Adrenal gland (tissue), 12 donors: ENCODE data around the gene CCDC167. TPM values are rescaled to one million over a fixed set of nuclear protein-coding genes. Genes with fewer than 3 reads are reported as not detected.
A peak's percentile ranks its signal among the peaks of the same experiment; 100 is the strongest.

Experiments used
- DNase-seq, 7 donors: peaks; one replicate each; pipeline ENCODE4 v3.0.0-alpha.2; 2019 to 2020
- H3K27ac ChIP-seq, 5 donors: fragments of 200-600 bp; sonication (generic) in 4 of 5; 1 replicate in 3 of 5; 2 replicates in 2 of 5; pipeline versions ENCODE4 v1.5.1 to v1.8.0; 2016 to 2020; ENCODE audit warnings: mild to moderate bottlenecking in 1 of 5
- H3K27me3 ChIP-seq: fragments of 200-600 bp; 2 replicates; pipeline ENCODE4 v1.8.0; 2021
- H3K36me3 ChIP-seq, 2 donors: fragments of 200-600 bp; replicated peaks in 1 of 2; 1 replicate in 1 of 2; 2 replicates in 1 of 2; pipeline versions ENCODE4 v1.5.1 to v1.8.0; 2018 to 2022
- H3K4me1 ChIP-seq, 2 donors: fragments of 200-600 bp; replicated peaks in 1 of 2; 1 replicate in 1 of 2; 2 replicates in 1 of 2; pipeline versions ENCODE4 v1.5.1 to v1.8.0; 2018 to 2021
- H3K4me3 ChIP-seq, 4 donors: fragments of 200-600 bp; sonication (generic) in 3 of 4; one replicate each; pipeline ENCODE4 v1.5.1; 2016 to 2018
- H3K9me3 ChIP-seq, 3 donors: fragments of 200-600 bp; sonication (generic) in 1 of 3; replicated peaks in 1 of 3; 1 replicate in 2 of 3; 2 replicates in 1 of 3; pipeline versions ENCODE4 v1.5.1 to v1.8.0; 2016 to 2021
- CTCF ChIP-seq, 6 experiments: fragments of 450-650 bp in 4 of 6; fragments of 200-600 bp in 2 of 6; sonication (generic) in 1 of 6; IDR thresholded peaks; 1 replicate in 5 of 6; 2 replicates in 1 of 6; pipeline versions ENCODE4 v1.5.1 to v1.8.0; 2016 to 2021; ENCODE audit warnings: antibody characterized with exemption in 6 of 6, mild to moderate bottlenecking in 2 of 6, moderate library complexity in 1 of 6
- POLR2A ChIP-seq, 2 donors: fragments of 450-650 bp; IDR thresholded peaks; one replicate each; pipeline ENCODE4 v1.6.1; 2017; ENCODE audit warnings: antibody characterized with exemption in 2 of 2, mild to moderate bottlenecking in 2 of 2, moderate library complexity in 1 of 2
- WGBS, 4 donors: extraction: QIAGEN DNeasy Blood & Tissue Kit in 2 of 4; methylation state at CpG; one replicate each; pipeline versions ENCODE4 v1.1.5 to v1.1.7; 2013 to 2017; 5-methylcytosine and 5-hydroxymethylcytosine counted together
- intact Hi-C, 2 donors: fragments of 100-400 bp; cut with DNase I; formaldehyde crosslinking; loops; one replicate each; pipeline versions ENCODE4 v1.14.1 to v1.15.0; 2022 to 2023
- polyA plus RNA-seq, 3 donors: library from polyadenylated mRNA; stranded (reverse); fragments of 200-250 nt in 2 of 3; fragments of 350-450 nt in 1 of 3; fragmentation: Illumina TruSeq in 1 of 3; extraction: RNeasy Lipid Tissue Mini Kit (QIAGEN cat#74804) in 1 of 3; gene quantifications; one replicate each; pipeline ENCODE4 v1.2.3, GENCODE V29; 2013 to 2014
- total RNA-seq, 9 donors: library from RNA; depleted of rRNA in 4 of 9; stranded (reverse); fragments of >200 nt in 4 of 9; fragments of 120-200 nt in 1 of 9; fragmentation: NEBNext Ultra II Directional in 1 of 9; extraction: Animal tissue kit (Norgen Biotek cat#: 25700) in 1 of 9; gene quantifications; one replicate each; pipeline versions ENCODE4 v1.1.0 to v1.2.4, GENCODE V29; 2013 to 2023
- donor health status: healthy with polysubstance abuse.
- donor health status: Bipolar disorder and iron deficiency.
- donor health status: DM: yes; HTN: yes; CAD: no.
- donor health status: DM: no; HTN: no; CAD: no.
- donor health status: DM: no; HTN: no; CAD: no.
- donor health status: DM: yes; HTN: yes; CAD: no.

The CCDC167 gene
- total and polyA plus RNA-seq, 12 donors, result 14.4 to 69.2 (median 20.9) TPM

DNA sequence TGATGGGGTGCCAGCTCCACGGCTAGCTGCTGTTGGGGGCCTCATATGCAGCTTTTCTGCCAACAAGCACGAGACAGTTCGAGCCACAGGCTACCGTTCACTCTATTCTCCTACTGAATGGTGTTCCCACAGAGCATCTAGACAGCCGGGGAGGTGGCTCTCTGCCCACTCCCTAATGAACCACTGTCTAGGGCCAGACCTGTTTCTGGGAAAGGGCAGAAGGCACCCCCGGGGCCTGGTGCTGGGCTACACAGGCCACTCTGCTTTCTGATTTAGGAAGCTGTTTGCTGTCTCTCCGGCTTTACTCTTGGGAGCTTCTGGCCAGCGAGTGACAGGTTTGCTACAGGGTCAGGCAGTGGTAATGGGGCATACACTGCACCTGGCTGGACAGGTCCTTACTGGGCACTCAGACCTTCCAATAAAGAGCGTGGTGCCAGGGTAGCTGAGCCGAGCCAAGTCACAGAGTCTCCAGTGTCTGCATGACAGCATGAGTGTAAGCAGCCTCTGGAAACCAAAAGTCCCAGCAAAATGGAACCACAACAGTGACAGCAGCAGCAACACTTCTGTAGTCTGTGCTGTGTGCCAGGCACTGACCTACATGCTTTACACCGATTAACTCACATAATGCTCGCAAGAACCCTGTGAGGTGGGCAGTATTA, 8.4 kb downstream of the CCDC167 start:
- Histone ChIP-seq H3K27ac (peak overlapping the region in 1 of 5 donors; percentile 58), H3K4me1 (peaks cover 0 to 9% of the 10 kb centered on the region in 2 donors), H3K36me3 (no peaks in the 10 kb centered on the region), H3K9me3 (no peaks in the 10 kb centered on the region), H3K4me3 (no peak overlapping the region), H3K27me3 (no peaks in the 10 kb centered on the region)
- no peak for TF ChIP-seq CTCF (IDR thresholded peaks at IDR 0.05)
- TF ChIP-seq POLR2A (IDR thresholded peaks at IDR 0.05), result no peak
- peak in 1 of 7 donors; percentile 74 for DNase-seq
- intact Hi-C loops, result no loop called here
- WGBS, 4 donors, result 73 to 78% (median 76%) methylated on average over 5 to 12 of the region's 12 CpGs

GRCh38 chr6:37490536-37491170, 9.0 kb downstream of the CCDC167 start:
- 72 to 79% (median 74%) methylated on average over 5 to 9 of the region's 9 CpGs for WGBS, 4 donors
- Histone ChIP-seq H3K9me3 (no peaks in the 10 kb centered on the region), H3K27me3 (no peaks in the 10 kb centered on the region), H3K36me3 (no peaks in the 10 kb centered on the region), H3K27ac (peak overlapping the region in 1 of 5 donors; percentile 58), H3K4me3 (no peak overlapping the region), H3K4me1 (peaks cover 0 to 9% of the 10 kb centered on the region in 2 donors)
- TF ChIP-seq CTCF (IDR thresholded peaks at IDR 0.05), result no peak
- no peak for TF ChIP-seq POLR2A (IDR thresholded peaks at IDR 0.05)
- intact Hi-C loops, result no loop called here
- DNase-seq, result peak in 1 of 7 donors; percentile 13

- TF ChIP-seq CTCF (IDR thresholded peaks at IDR 0.05) (no peak), POLR2A (IDR thresholded peaks at IDR 0.05) (no peak)
- intact Hi-C loops, result loop anchor here in 1 of 2 donors (10.0 kb wide), 1 partner anchor 75 kb away; no protein-coding TSS in a partner anchor
These were observed 9.9 kb downstream of the CCDC167 start for GRCh38 chr6:37489697-37490336.

GRCh38 chr6:37488476-37488875, 11.2 kb downstream of the CCDC167 start:
- no peak for TF ChIP-seq CTCF (IDR thresholded peaks at IDR 0.05)
- TF ChIP-seq POLR2A (IDR thresholded peaks at IDR 0.05), result no peak
- Histone ChIP-seq H3K4me1 (peaks cover 0 to 9% of the 10 kb centered on the region in 2 donors), H3K4me3 (no peak overlapping the region), H3K27me3 (no peaks in the 10 kb centered on the region), H3K9me3 (no peaks in the 10 kb centered on the region), H3K27ac (no peak overlapping the region), H3K36me3 (no peaks in the 10 kb centered on the region)
- no peak for DNase-seq
- intact Hi-C loops, result loop anchor here in 1 of 2 donors (10.0 kb wide), 1 partner anchor 76 kb away; no protein-coding TSS in a partner anchor
- WGBS, 4 donors, result 61 to 88% (median 70%) methylated on average over 1 of the region's 1 CpG

More at GRCh38 chr6:37489697-37490336, 9.9 kb downstream of the CCDC167 start:
- peak in 1 of 7 donors; percentile 16 for DNase-seq
- Histone ChIP-seq H3K4me1 (peaks cover 0 to 9% of the 10 kb centered on the region in 2 donors), H3K4me3 (no peak overlapping the region), H3K27me3 (no peaks in the 10 kb centered on the region), H3K27ac (peak overlapping the region in 1 of 5 donors; percentile 58), H3K9me3 (no peaks in the 10 kb centered on the region), H3K36me3 (no peaks in the 10 kb centered on the region)
- WGBS, 4 donors, result 45 to 55% (median 51%) methylated on average over 9 to 10 of the region's 10 CpGs
